ENCODE measurements around the gene FAM120A. TPM values are rescaled to one million over a fixed set of nuclear protein-coding genes. Genes with fewer than 3 reads are reported as not detected.

FAM120A gene
- polyA plus RNA-seq, 10 donors: 51.1 to 67.6 (median 62.4) TPM

- DNase-seq: no peak
Observed at GRCh38 chr9:93440896-93441580, 10.4 kb upstream of the FAM120A start.

- DNase-seq: no peak
Observed at GRCh38 chr9:93446073-93446472, 5.4 kb upstream of the FAM120A start.

- DNase-seq: no peak
Observed at GRCh38 chr9:93447655-93448054, 3.8 kb upstream of the FAM120A start.

GRCh38 chr9:93451849-93452709 is 594 bp downstream of the FAM120A start:
- DNase-seq: peak; percentile 24 to 83 (median 34)

GRCh38 chr9:93452710-93453046 is 1.2 kb downstream of the FAM120A start:
- peak in 1 of 3 donors; percentile 28 for DNase-seq

GRCh38 chr9:93453047-93453914 is 1.8 kb downstream of the FAM120A start, which contains the start of gene FAM120AOS:
Gene FAM120AOS, minus strand, starts transcription at chr9:93453581. Its CDS starts 872 bp downstream, at chr9:93452709.
- peak; percentile 93 to 97 (median 95) for DNase-seq

GRCh38 chr9:93456022-93456421 is 4.5 kb downstream of the FAM120A start:
- DNase-seq: no peak

- no peak for DNase-seq
Observed at GRCh38 chr9:93456504-93456903, 5.0 kb downstream of the FAM120A start.

- DNase-seq: no peak
Observed at GRCh38 chr9:93457006-93457405, 5.5 kb downstream of the FAM120A start.

GRCh38 chr9:93458712-93459111 is 7.2 kb downstream of the FAM120A start:
- no peak for DNase-seq

- DNase-seq: no peak
Observed at GRCh38 chr9:93459432-93459847, 8.0 kb downstream of the FAM120A start.

- no peak for DNase-seq
Observed at GRCh38 chr9:93460689-93461413, 9.4 kb downstream of the FAM120A start.

- DNase-seq: no peak
Observed at GRCh38 chr9:93461414-93461743, 9.9 kb downstream of the FAM120A start.

- DNase-seq: no peak
Observed at GRCh38 chr9:93461821-93462220, 10.3 kb downstream of the FAM120A start.

- no peak for DNase-seq
Observed at GRCh38 chr9:93463638-93464248, 12.3 kb downstream of the FAM120A start.

GRCh38 chr9:93464395-93464794 is 12.9 kb downstream of the FAM120A start:
- DNase-seq: no peak

- DNase-seq: no peak
Observed at GRCh38 chr9:93464876-93465275, 13.4 kb downstream of the FAM120A start.

- no peak for DNase-seq
Observed at GRCh38 chr9:93465855-93466254, 14.4 kb downstream of the FAM120A start.

GRCh38 chr9:93466416-93467061 is 15.1 kb downstream of the FAM120A start:
- DNase-seq: no peak

GRCh38 chr9:93467062-93467416 is 15.6 kb downstream of the FAM120A start:
- DNase-seq: no peak

GRCh38 chr9:93467462-93467861 is 16.0 kb downstream of the FAM120A start:
- DNase-seq: no peak
